NCI-H1092 treated with DMSO at 0.1 percent for 48 hours (cell line): ENCODE results near the gene SPEN.
"Not testable (repeated sequence)": the region's sequence is repeated elsewhere in the genome, so short reads cannot be mapped to it uniquely, and the experiment has no call there.

Source experiments
- DNase-seq: peaks from one replicate; lab custom pipeline; 2025; lab: John Stamatoyannopoulos, UW

SPEN gene

GRCh38 chr1:15852828-15853302 is 5.4 kb downstream of the SPEN start:
- no peak for DNase-seq

DNA sequence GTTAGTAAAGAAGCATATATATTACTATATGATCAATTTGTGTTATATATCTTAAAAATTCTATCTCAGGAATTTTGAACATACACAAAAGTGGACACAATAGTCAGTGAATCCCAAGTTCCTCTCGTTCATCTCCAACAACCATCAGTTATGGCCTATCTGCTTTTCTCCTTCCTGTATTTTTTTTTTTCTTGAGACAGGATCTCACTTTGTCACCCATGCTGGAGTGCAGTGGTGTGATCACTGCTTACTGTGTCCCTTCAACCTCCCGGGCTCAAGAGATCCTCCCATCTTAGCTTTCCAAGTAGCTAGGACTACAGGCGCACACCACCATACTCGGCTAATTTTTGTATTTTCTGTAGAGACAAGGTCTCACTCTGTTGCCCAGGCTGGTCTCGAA is 9.4 kb downstream of the SPEN start:
- no peak for DNase-seq

GRCh38 chr1:15858069-15858670 is 10.7 kb downstream of the SPEN start:
- DNase-seq = no peak

- DNase-seq = no peak
Measured at GRCh38 chr1:15858672-15859372, 11.3 kb downstream of the SPEN start.

DNA sequence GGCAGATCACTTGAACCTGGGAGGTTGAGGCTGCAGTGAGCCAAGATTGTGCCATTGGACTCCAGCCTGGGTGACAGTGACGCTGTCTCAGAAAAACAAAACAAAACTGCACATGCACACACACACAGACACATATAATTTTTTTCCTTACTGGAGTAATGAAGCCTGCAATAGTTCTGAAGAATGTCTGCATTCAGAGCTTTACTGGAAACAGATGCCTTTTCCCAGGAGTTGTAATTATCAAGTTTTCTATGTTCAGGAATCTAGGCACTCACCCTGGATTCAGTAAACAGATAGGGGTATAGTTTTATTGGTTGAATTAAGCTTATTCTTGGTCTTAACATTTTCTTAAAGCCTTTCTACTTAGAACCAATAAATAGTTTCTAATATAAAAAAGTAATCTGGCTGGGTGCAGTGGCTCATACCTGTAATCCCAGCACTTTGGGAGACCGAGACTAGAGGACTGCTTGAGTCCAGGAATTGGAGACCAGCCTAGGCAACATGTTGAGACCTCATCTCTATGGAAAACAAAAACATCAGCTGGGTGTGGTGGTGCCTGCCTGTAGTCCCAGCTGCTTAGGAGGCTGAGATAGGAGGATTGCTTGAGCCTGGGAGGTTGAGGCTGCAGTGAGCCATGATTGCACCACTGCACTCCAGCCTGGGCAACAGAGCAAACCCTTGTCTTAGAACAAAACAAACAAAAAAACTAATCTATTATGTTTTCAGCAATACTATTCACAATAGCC is 15.8 kb downstream of the SPEN start:
- no peak for DNase-seq

- no peak for DNase-seq
Measured at GRCh38 chr1:15866721-15867201, 19.3 kb downstream of the SPEN start.

DNA sequence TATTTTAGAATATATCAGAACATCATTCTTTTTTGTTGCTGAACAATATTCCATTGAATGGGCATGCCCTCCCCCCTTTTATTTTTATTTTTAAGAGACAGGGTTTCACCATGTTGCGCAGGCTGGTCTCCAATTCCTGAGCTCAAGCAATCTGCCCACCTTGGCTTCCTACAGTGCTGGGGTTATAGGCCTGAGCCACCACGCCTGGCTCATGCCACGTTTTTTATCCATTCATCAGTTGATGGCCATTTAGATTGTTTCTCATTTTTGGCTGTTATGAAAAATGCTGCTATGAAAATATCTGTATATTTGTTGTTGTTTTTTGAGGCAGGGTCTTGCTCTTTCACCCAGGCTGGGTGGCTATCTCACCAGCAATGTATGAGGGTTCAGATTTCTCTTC is 19.8 kb downstream of the SPEN start:
- no peak for DNase-seq

DNA sequence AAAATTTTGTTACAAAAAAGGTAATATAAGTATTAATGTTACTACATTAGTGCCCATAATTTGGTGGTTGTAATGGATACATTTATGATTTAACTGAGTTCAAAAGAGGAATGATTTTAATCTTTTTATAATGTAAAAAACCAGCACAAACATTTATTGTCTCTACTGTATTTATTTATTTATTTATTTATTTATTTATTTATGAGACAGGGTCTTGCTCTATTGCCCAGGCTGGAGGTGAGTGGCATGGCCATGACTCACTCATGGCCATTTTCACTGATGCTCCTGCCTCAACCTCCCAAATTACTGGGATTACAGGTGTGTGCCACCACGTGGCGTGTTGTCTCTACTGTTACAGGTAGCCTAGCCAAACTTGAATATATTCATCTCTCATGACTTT is 21.9 kb downstream of the SPEN start:
- no peak for DNase-seq

- DNase-seq = no peak
Measured at GRCh38 chr1:15870421-15870820, 22.9 kb downstream of the SPEN start.

- no peak for DNase-seq
Measured at GRCh38 chr1:15874471-15874870, 27.0 kb downstream of the SPEN start.

GRCh38 chr1:15876357-15877055 is 29.0 kb downstream of the SPEN start:
- no peak for DNase-seq

DNA sequence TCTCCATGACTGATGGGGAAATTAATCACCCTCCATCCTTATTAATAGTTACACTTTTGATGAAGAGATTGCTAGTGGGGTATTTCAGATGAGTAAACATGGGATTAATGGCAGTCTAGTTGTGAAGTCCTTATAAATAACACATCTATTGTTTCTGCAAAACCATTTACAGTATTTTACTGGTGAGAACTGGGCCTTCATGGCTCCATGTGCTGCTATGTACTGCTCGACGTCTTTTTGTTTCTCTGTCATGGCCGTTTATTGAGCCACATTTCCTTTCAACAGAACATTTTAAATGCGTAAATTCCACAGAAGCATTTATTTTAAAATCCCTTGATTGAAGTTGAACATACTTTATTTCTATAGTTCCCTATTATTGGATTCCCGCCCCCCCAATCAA is 34.5 kb downstream of the SPEN start:
- DNase-seq = no peak

- DNase-seq = no peak
Measured at GRCh38 chr1:15882665-15883064, 35.2 kb downstream of the SPEN start.

DNA sequence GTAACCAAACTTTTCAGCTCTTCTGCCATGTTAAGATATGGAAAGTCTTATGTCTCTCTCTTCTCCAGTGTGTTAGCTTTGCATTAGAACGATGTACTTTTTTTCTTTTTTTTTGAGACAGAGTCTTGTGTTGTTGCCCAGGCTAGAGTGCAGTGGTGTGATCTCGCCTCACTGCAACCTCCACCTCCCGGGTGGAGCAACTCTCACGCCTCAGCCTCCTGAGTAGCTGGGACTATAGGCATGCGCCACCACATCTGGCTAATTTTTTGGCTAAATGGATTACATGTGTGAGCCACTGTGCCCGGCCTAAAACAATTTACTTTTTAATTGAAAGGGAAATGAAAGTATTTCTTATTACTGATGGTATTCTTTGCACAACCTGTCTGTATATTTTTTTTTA is 35.8 kb downstream of the SPEN start:
- DNase-seq = no peak

GRCh38 chr1:15884477-15884876 is 37.0 kb downstream of the SPEN start:
- no peak for DNase-seq

DNA sequence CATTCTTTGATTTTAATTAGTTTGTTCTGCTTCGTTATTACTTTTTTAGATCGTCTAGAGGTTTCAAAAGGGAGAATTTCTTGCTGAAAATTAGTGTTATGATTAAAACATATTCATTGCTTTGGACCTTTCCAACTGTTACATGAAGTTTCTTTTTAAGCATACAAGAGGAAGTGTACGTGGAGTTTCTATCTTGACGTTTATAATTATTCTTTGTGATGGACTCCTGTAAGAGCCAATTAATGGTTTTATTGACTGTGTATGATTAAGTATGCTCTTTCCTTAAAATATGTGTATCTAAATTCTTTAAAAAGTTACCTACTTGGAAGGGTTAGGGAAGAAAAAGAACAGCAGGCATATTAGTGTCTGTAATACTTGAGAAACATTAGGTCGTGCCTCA is 37.8 kb downstream of the SPEN start:
- no peak for DNase-seq

DNA sequence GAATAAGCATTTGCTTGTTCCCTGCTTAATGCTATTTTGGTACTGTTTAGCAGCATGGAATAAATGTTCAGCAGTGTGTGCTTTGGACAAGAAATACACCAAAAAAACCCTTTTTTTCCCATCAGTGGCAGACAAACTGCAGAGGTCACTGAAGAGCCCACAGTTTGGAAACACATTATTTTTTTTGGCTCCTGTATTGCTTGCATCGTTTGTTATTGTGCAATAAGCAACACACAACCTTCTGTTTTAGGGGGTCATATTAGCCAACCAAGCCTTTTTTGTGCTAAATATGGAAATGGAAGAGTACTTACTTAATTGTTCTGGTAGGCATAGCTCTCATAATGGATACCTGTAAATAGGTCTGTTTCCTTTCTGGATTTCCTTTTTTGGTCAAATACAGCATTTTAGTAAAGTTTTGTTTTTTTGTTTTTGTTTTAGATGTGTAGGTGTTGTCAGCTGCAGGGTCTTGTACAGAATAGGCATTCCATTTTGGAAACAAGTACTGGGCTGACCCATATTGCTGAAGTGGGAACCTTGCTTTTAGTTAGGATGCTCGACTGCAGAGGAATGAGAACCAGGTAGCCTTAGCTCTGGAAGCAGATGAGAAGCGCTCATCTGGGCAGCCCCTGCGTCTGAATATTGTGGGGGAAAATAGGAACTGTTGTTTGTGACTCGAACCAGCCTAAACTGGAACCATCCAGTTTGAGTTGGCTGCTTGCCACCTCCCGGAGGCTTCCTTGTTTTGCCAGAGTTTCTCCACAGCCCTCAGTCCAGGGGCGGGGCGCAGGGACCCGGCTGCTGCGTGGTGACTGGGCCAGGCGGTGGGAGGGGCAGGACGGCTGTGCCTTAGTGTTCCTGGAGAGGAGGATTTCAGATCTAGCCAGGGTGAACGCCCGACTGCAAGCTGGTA is 38.4 kb downstream of the SPEN start:
- peak; percentile 66 for DNase-seq

DNA sequence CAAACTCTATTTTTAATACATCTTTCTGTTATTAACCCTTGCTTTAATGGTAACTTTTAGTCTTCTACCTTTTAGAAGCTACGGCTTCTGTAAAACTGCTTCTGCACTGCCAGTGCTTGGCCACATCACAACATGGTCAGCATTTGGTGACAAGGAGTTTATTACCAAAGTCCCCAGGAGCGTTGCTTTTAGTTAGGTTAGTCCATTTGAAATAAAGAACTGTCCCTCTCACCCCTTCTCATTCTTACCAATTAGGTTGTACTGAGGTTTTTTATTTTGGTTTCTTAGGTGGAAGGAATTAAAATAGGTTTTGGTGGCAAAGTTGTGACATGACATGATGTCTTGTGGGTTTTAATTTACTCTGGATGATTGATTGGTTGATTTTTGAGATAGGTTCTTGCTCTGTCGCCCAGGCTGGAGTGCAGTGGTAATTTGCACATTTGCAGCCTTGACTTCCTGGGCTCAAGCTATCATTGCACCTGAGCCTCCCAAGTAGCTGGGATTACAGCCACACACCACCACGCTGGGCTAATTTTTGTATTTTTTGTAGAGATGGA is 39.2 kb downstream of the SPEN start:
- DNase-seq = no peak

DNA sequence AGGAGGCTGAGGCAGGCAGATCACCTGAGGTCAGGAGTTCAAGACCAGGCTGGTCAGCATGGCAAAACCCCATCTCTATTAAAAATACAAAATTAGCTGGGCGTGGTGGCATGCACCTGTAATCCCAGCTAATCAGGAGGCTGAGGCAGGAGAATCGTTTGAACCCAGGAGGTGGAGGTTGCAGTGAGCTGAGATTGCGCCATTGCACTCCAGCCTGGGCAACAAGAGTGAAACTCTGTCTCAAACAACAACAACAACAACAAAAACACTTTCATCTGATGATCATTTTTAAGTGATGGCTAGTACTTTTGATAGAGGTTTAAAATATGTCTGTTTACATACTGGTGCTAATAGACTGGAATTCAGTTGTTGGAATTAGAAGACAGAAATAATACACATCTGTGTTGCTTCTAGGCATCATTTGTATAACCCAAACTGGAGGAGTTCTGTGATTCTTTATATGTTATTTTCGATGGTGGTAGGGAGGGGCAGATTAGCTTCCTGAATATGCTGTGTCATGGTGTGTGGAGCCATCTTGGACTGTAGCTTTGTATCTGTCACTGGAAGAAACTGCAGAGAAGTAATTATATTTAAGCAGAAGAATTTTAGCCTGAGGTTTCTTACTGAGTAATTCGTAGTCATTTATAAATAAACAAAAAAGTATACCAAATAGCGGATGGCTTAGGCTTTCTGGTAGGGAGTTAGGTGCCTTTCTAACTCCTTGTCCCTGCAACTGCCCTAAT is 45.5 kb downstream of the SPEN start:
- not testable (repeated sequence) for DNase-seq

- DNase-seq = no peak
Measured at GRCh38 chr1:15895233-15895632, 47.7 kb downstream of the SPEN start.
